Peyer's patch (tissue), 4 donors: ENCODE results near the gene TCF19.

Source experiments
- CTCF ChIP-seq, 6 experiments: fragments of 450-650 bp in 4 of 6; fragments of 200-600 bp in 2 of 6; sonication (generic) in 1 of 6; IDR thresholded peaks; one replicate each; pipeline ENCODE4 v1.5.1; 2017 to 2019; ENCODE audit warnings: antibody characterized with exemption in 6 of 6, mild to moderate bottlenecking in 3 of 6, moderate library complexity in 1 of 6
- POLR2A ChIP-seq, 2 donors: fragments of 450-650 bp; IDR thresholded peaks; one replicate each; pipeline ENCODE4 v1.5.1; 2017; ENCODE audit warnings: antibody characterized with exemption in 2 of 2, mild to moderate bottlenecking in 2 of 2, moderate library complexity in 2 of 2

GRCh38 chr6:31170600-31170881 is 12.2 kb downstream of the TCF19 start, which contains the start of gene POU5F1:
- TF ChIP-seq POLR2A (IDR thresholded peaks at IDR 0.05): no peak
- TF ChIP-seq CTCF (IDR thresholded peaks at IDR 0.05): no peak
